Ovary (tissue), 9 donors: ENCODE measurements around the gene COL4A3. TPM values are rescaled to one million over a fixed set of nuclear protein-coding genes. Genes with fewer than 3 reads are reported as not detected.
"Not testable (repeated sequence)": the region's sequence is repeated elsewhere in the genome, so short reads cannot be mapped to it uniquely, and the experiment has no call there.

Source experiments
- DNase-seq, 5 donors: peaks; one replicate each; pipeline ENCODE4 v3.0.0-alpha.2; 2019 to 2020
- H3K27ac ChIP-seq, 2 donors: fragments of 200-600 bp; one replicate each; pipeline versions ENCODE4 v1.5.1 to v1.8.0; 2019 to 2022
- H3K27me3 ChIP-seq: fragments of 200-600 bp; one replicate; pipeline ENCODE4 v1.8.0; 2022
- H3K36me3 ChIP-seq: fragments of 200-600 bp; sonication (generic); one replicate; pipeline ENCODE4 v1.5.1; 2019
- H3K4me1 ChIP-seq: one replicate; pipeline ENCODE4 v1.8.1; 2013; ENCODE audit warnings: mild to moderate bottlenecking, moderate library complexity; ENCODE audit not compliant: insufficient read depth
- H3K4me3 ChIP-seq: fragments of 200-600 bp; sonication (generic); one replicate; pipeline ENCODE4 v1.5.1; 2017
- H3K9me3 ChIP-seq, 2 donors: fragments of 200-600 bp in 1 of 2; sonication (generic) in 1 of 2; one replicate each; pipeline versions ENCODE4 v1.5.1 to v1.8.1; 2013 to 2019; ENCODE audit warnings: mild to moderate bottlenecking in 1 of 2, moderate library complexity in 1 of 2
- EP300 ChIP-seq: sonication (generic); formaldehyde crosslinking; IDR thresholded peaks from one replicate; pipeline ENCODE4 v1.6.1; 2017; ENCODE audit warnings: antibody characterized with exemption
- POLR2A ChIP-seq: fragments of 450-650 bp; IDR thresholded peaks from one replicate; pipeline ENCODE4 v1.6.1; 2017; ENCODE audit warnings: antibody characterized with exemption, mild to moderate bottlenecking, moderate library complexity
- WGBS, 3 donors: extraction: QIAGEN DNeasy Blood & Tissue Kit in 1 of 3; methylation state at CpG; one replicate each; pipeline versions ENCODE4 v1.1.5 to v1.1.7; 2013 to 2017; 5-methylcytosine and 5-hydroxymethylcytosine counted together
- intact Hi-C, 4 donors: fragments of 100-400 bp; cut with DNase I; formaldehyde crosslinking; loops; one replicate each; pipeline versions ENCODE4 v1.11.0 to v1.15.1; 2022 to 2023
- polyA plus RNA-seq, 2 donors: library from polyadenylated mRNA; stranded (reverse); fragments of 200-250 nt in 1 of 2; fragments of 350-450 nt in 1 of 2; fragmentation: Illumina TruSeq in 1 of 2; extraction: RNeasy Lipid Tissue Mini Kit (QIAGEN cat#74804) in 1 of 2; gene quantifications; one replicate each; pipeline ENCODE4 v1.2.3, GENCODE V29; 2013 to 2014
- total RNA-seq, 7 donors: library from RNA; depleted of rRNA in 2 of 7; stranded (reverse); fragments of >200 nt in 2 of 7; fragmentation: NEBNext Ultra II Directional in 3 of 7; extraction: Animal tissue kit (Norgen Biotek cat#: 25700) in 3 of 7; gene quantifications; one replicate each; pipeline versions ENCODE4 v1.1.0 to v1.2.4, GENCODE V29; 2016 to 2023
- TF ChIP-seq, protein P1 (sequence below), 3 donors: fragments of 450-650 bp in 2 of 3; fragments of 200-600 bp in 1 of 3; IDR thresholded peaks; one replicate each; pipeline versions ENCODE4 v1.5.1 to v1.8.0; 2016 to 2022; ENCODE audit warnings: antibody characterized with exemption in 3 of 3, mild to moderate bottlenecking in 1 of 3
- donor health status: DM: no; HTN: no; CAD: no; lungs with moderate emphysema.
- donor health status: DM: no; HTN: no; CAD: no.
- donor health status: Bipolar disorder and iron deficiency.
- donor health status: DM: yes; HTN: yes; CAD: no.
- donor health status: DM: no; HTN: no; CAD: no.
- donor health status: DM: yes; HTN: yes; CAD: no.

Gene COL4A3
- total and polyA plus RNA-seq, 9 donors: 0.47 to 14.1 (median 2.9) TPM

- Histone ChIP-seq H3K27ac (peak overlapping the region; percentile 3 to 11), H3K27me3 (no peaks in the 10 kb centered on the region), H3K9me3 (no peaks in the 10 kb centered on the region), H3K36me3 (no peaks in the 10 kb centered on the region), H3K4me3 (peak overlapping the region; percentile 47), H3K4me1 (no peaks in the 10 kb centered on the region)
- TF ChIP-seq EP300: no peak
- intact Hi-C loops: no loop called here
- peak in 3 of 5 donors; percentile 20 to 32 (median 30) for DNase-seq
- WGBS, 3 donors: 4 to 13% (median 6%) methylated on average over 17 to 38 of the region's 38 CpGs
Measured at GRCh38 chr2:227164763-227165291, 403 bp downstream of the COL4A3 start.

GRCh38 chr2:227171779-227172178, 7.4 kb downstream of the COL4A3 start:
- H3K4me1 ChIP-seq, H3K4me3 ChIP-seq, H3K27me3 ChIP-seq, H3K9me3 ChIP-seq, intact Hi-C loops, H3K36me3 ChIP-seq, H3K27ac ChIP-seq, DNase-seq: not testable (repeated sequence)
- 93 to 96% (median 95%) methylated on average over 11 of the region's 11 CpGs for WGBS, 3 donors

- Histone ChIP-seq H3K9me3 (no peaks in the 10 kb centered on the region), H3K27ac (no peak overlapping the region), H3K4me3 (no peak overlapping the region), H3K27me3 (no peaks in the 10 kb centered on the region), H3K36me3 (no peaks in the 10 kb centered on the region), H3K4me1 (peaks cover 5% of the 10 kb centered on the region)
- intact Hi-C loops: no loop called here
- 92 to 96% (median 95%) methylated on average over 12 of the region's 12 CpGs for WGBS, 3 donors
- no peak for DNase-seq
- TF ChIP-seq, protein P1, sequence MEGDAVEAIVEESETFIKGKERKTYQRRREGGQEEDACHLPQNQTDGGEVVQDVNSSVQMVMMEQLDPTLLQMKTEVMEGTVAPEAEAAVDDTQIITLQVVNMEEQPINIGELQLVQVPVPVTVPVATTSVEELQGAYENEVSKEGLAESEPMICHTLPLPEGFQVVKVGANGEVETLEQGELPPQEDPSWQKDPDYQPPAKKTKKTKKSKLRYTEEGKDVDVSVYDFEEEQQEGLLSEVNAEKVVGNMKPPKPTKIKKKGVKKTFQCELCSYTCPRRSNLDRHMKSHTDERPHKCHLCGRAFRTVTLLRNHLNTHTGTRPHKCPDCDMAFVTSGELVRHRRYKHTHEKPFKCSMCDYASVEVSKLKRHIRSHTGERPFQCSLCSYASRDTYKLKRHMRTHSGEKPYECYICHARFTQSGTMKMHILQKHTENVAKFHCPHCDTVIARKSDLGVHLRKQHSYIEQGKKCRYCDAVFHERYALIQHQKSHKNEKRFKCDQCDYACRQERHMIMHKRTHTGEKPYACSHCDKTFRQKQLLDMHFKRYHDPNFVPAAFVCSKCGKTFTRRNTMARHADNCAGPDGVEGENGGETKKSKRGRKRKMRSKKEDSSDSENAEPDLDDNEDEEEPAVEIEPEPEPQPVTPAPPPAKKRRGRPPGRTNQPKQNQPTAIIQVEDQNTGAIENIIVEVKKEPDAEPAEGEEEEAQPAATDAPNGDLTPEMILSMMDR (IDR thresholded peaks at IDR 0.05): no peak
- TF ChIP-seq POLR2A (no peak), EP300 (no peak)
Measured at GRCh38 chr2:227177592-227178336, 13.3 kb downstream of the COL4A3 start.

DNA sequence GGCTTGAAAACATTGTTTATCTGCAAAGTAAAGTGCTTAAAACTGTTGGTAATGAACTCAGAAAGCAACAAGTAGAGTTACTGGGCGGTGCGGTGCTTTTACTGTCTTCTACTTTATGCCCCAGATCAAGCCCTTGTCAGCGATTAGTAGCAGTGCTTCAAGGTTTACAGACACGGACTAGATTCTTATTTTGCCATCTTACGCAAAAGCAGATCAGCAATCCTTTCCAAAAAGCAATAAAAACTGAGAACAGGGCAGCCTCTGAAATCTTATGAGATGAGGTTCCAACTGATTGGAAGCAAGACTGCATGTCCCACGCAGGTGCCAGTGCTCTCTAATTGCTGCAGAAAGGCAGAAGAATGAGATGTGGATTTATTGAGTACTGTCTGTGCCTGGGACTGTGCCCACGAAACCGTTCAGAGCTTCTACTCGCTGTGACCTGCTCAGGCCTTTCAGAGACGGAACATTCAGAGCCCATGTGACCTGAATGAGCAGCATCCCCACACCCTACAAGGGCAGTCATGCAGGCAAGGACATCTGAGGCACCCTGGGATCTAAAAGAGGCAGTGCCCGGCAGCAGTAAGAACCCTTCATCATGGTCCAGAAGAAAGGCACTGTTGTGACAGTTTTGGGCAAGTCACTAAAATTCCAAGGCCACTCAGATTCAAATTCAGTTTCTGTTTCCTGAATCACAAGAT, 15.7 kb downstream of the COL4A3 start:
- no peaks in the 10 kb centered on the region for H3K27me3 ChIP-seq
- H3K36me3 ChIP-seq: no peaks in the 10 kb centered on the region
- DNase-seq: peak; percentile 25 to 66 (median 42)
- intact Hi-C loops: no loop called here
- 12 to 28% (median 17%) methylated on average over 11 of the region's 11 CpGs for whole genome bisulfite sequencing, 3 donors
- no peaks in the 10 kb centered on the region for H3K9me3 ChIP-seq
- TF ChIP-seq, protein P1 (IDR thresholded peaks at IDR 0.05): no peak
- no peak for TF ChIP-seq POLR2A
- H3K4me3 ChIP-seq: no peak overlapping the region
- H3K27ac ChIP-seq: peak overlapping the region in 1 of 2 donors; percentile 39
- peaks cover 5% of the 10 kb centered on the region for H3K4me1 ChIP-seq

GRCh38 chr2:227180770-227181169, 16.3 kb downstream of the COL4A3 start:
- WGBS, 3 donors: 4 to 14% (median 7%) methylated on average over 3 of the region's 3 CpGs
- intact Hi-C loops: no loop called here

More at GRCh38 chr2:227180770-227181169, 16.3 kb downstream of the COL4A3 start:
- DNase-seq: no peak
- H3K36me3 ChIP-seq: no peaks in the 10 kb centered on the region
- no peak for TF ChIP-seq EP300
- TF ChIP-seq, protein P1 (IDR thresholded peaks at IDR 0.05): no peak
- no peak for TF ChIP-seq POLR2A
- H3K27ac ChIP-seq: peak overlapping the region in 1 of 2 donors; percentile 39
- no peak overlapping the region for H3K4me3 ChIP-seq
- H3K4me1 ChIP-seq: peaks cover 5% of the 10 kb centered on the region
- no peaks in the 10 kb centered on the region for H3K27me3 ChIP-seq
- no peaks in the 10 kb centered on the region for H3K9me3 ChIP-seq
